Panc1 (cell line): ENCODE data around the gene THSD7A. TPM values are rescaled to one million over a fixed set of nuclear protein-coding genes. Genes with fewer than 3 reads are reported as not detected.

Source experiments
- ATAC-seq: fragments of 200-7000 bp; cut with Tn5 transposase; 2 replicates; pipeline ENCODE4 v1.9.1; 2020; ENCODE audit warnings: mild to moderate bottlenecking, moderate library complexity
- BruUV-seq: library from RNA; stranded (reverse); fragments of 400-500 nt; replicated peaks from 2 replicates; lab custom pipeline; 2021; lab: Mats Ljungman, UMichigan
- CTCF ChIA-PET: fragments of 300-600 bp; sonication (Branson Sonifier 250); formaldehyde crosslinking; loops from one replicate; lab custom pipeline; 2022; ENCODE audit warnings: antibody characterized with exemption; lab: Charles Lee
- POLR2A ChIA-PET: fragments of 300-600 bp; sonication (Branson Sonifier 250); formaldehyde crosslinking; loops from one replicate; lab custom pipeline; 2022; ENCODE audit warnings: antibody characterized with exemption; lab: Charles Lee
- DNase-seq: peaks from one replicate; pipeline ENCODE4 v3.0.0-alpha.2; 2010; ENCODE audit warnings: low read depth, low spot score
- H3K27ac ChIP-seq: 2 replicates; pipeline ENCODE4 v1.5.1; 2011; ENCODE audit warnings: mild to moderate bottlenecking, low read length, inconsistent platforms
- H3K27me3 ChIP-seq: fragments of 200-500 bp; sonication (Bioruptor generic); 2 replicates; pipeline ENCODE4 v1.6.0; 2014; ENCODE audit warnings: low read length, inconsistent platforms; ENCODE audit not compliant: control insufficient read depth, insufficient read depth
- H3K36me3 ChIP-seq: fragments of 200-500 bp; sonication (Bioruptor generic); 2 replicates; pipeline ENCODE4 v1.5.1; 2014; ENCODE audit warnings: inconsistent platforms, mild to moderate bottlenecking, low read length, moderate library complexity; ENCODE audit not compliant: control insufficient read depth, insufficient read depth
- H3K4me1 ChIP-seq: 2 replicates; pipeline ENCODE4 v1.5.1; 2011; ENCODE audit warnings: inconsistent platforms, mild to moderate bottlenecking, low read length, moderate library complexity; ENCODE audit not compliant: control insufficient read depth, insufficient read depth
- H3K4me3 ChIP-seq, 2 experiments: 2 replicates each; pipeline ENCODE4 v1.5.1; 2011 to 2012; ENCODE audit warnings: low read depth in 2 of 2, low read length in 2 of 2, mild to moderate bottlenecking in 2 of 2, inconsistent platforms in 1 of 2, moderate library complexity in 1 of 2
- H3K9me3 ChIP-seq: fragments of 200-500 bp; sonication (Bioruptor generic); 2 replicates; pipeline ENCODE4 v1.5.1; 2014; ENCODE audit warnings: low read depth, mild to moderate bottlenecking, inconsistent platforms, low read length, moderate library complexity; ENCODE audit not compliant: control insufficient read depth, insufficient read depth
- CTCF ChIP-seq: fragments of 450-650 bp; IDR thresholded peaks from 2 replicates; pipeline ENCODE4 v1.5.1; 2017; ENCODE audit warnings: mild to moderate bottlenecking
- POLR2AphosphoS5 ChIP-seq: IDR thresholded peaks from 2 replicates; pipeline ENCODE4 v1.6.1; 2012; ENCODE audit warnings: mild to moderate bottlenecking, low read depth, low read length, moderate library complexity
- REST ChIP-seq, 2 experiments: IDR thresholded peaks; 2 replicates each; pipeline ENCODE4 v1.6.1; 2011 to 2012; ENCODE audit warnings: low read depth in 2 of 2, control low read depth in 1 of 2, low read length in 1 of 2, mild to moderate bottlenecking in 1 of 2, moderate library complexity in 1 of 2; ENCODE audit not compliant: insufficient read depth in 1 of 2
- SIN3A ChIP-seq: IDR thresholded peaks from 2 replicates; pipeline ENCODE4 v1.6.1; 2012; ENCODE audit warnings: low read depth, mild to moderate bottlenecking, low read length, moderate library complexity, borderline replicate concordance; ENCODE audit not compliant: insufficient read depth
- TCF7L2 ChIP-seq: IDR thresholded peaks from 2 replicates; pipeline ENCODE4 v1.6.1; 2011; ENCODE audit warnings: mild to moderate bottlenecking, low read depth, low read length, inconsistent platforms
- in situ Hi-C: cut with HindIII; loops from 2 replicates; pipeline ENCODE4 v1.10.0; 2016; ENCODE audit warnings: low sequenced_read_pairs, low pct_unique_long_range_greater_than_20kb
- intact Hi-C: fragments of 100-400 bp; cut with micrococcal nuclease; formaldehyde crosslinking; loops from one replicate; pipeline ENCODE4 v1.10.0; 2022; ENCODE audit not compliant: unreplicated experiment
- total RNA-seq: library from RNA; stranded (reverse); gene quantifications from one replicate; pipeline ENCODE4 v1.2.1, GENCODE V29; 2021; ENCODE audit not compliant: unreplicated experiment

Gene THSD7A
- total RNA-seq, 1 experiment from 2014 or later = 38.6 TPM

DNA sequence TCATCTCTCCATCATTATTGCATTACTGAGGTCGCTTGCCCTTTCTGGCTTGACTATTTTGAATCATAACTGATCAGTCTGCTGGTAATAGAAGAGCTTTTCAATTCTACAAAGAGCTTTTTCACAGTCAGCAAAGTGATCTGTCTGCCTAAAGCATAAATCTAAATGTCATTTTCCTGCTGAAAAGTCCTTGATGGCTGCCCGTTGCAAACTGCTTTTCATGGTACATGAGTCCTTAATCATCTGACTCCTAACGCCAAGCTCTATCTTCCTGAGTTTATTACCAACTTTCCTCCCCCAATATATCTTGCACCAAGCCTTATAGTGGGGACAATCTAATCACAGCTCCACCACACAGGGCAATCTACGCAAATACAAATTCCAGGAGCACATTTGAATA lies 39.8 kb downstream of the THSD7A start:
- H3K4me1 ChIP-seq = peaks cover 10% of the 10 kb centered on the region
- intact Hi-C loops = no loop called here
- no peaks in the 10 kb centered on the region for H3K36me3 ChIP-seq
- TF ChIP-seq SIN3A (no peak), POLR2AphosphoS5 (no peak), REST (IDR thresholded peaks at IDR 0.05; ENCODE audit: insufficient read depth in 1 of 2, low read depth in 2 of 2, low read length in 1 of 2) (no peak), TCF7L2 (no peak), CTCF (no peak)
- H3K27me3 ChIP-seq = no peaks in the 10 kb centered on the region
- BruUV-seq = no TSS peak
- H3K9me3 ChIP-seq = no peaks in the 10 kb centered on the region
- peak overlapping the region; percentile 73 for H3K27ac ChIP-seq
- in situ Hi-C loops = no loop called here
- DNase-seq = no peak
- POLR2A ChIA-PET = no interaction called here
- no peak overlapping the region for H3K4me3 ChIP-seq
- no peak for ATAC-seq
- CTCF ChIA-PET = no interaction called here

- no TSS peak for BruUV-seq
- intact Hi-C loops (no loop called here), in situ Hi-C loops (no loop called here)
- H3K27ac ChIP-seq = peak overlapping the region; percentile 91
- H3K36me3 ChIP-seq = no peaks in the 10 kb centered on the region
- H3K4me1 ChIP-seq = peaks cover 39% of the 10 kb centered on the region
- TF ChIP-seq POLR2AphosphoS5 (no peak), CTCF (no peak), REST (IDR thresholded peaks at IDR 0.05; ENCODE audit: insufficient read depth in 1 of 2, low read depth in 2 of 2, low read length in 1 of 2) (no peak), SIN3A (no peak), TCF7L2 (no peak)
- no peaks in the 10 kb centered on the region for H3K9me3 ChIP-seq
- CTCF ChIA-PET = no interaction called here
- POLR2A ChIA-PET = no interaction called here
- ATAC-seq = no peak
- no peak for DNase-seq
- no peak overlapping the region for H3K4me3 ChIP-seq
- no peaks in the 10 kb centered on the region for H3K27me3 ChIP-seq
Measured at GRCh38 chr7:11788568-11788967, 43.4 kb downstream of the THSD7A start.
